SK-N-SH (cell line): Measurements from ENCODE around the gene NAV2. TPM values are rescaled to one million over a fixed set of nuclear protein-coding genes. Genes with fewer than 3 reads are reported as not detected.
A peak's percentile ranks its signal among the peaks of the same experiment; 100 is the strongest.

Experiments
- CTCF ChIA-PET: fragments of 300-600, 350-600 bp; formaldehyde crosslinking; extraction: SDS; loops from one replicate; lab custom pipeline; 2021; lab: Yijun Ruan, JAX
- POLR2A ChIA-PET: fragments of 350-600 bp; sonication (Branson Sonifier 250); formaldehyde crosslinking; extraction: SDS; loops from one replicate; lab custom pipeline; 2020; ENCODE audit warnings: antibody characterized with exemption, inconsistent platforms; lab: Yijun Ruan, JAX
- DNase-seq: peaks from one replicate; pipeline ENCODE4 v3.0.0; 2012
- H2AFZ ChIP-seq: fragments of 200-600 bp; sonication (generic); 2 replicates; pipeline ENCODE4 v1.8.1; 2016; ENCODE audit warnings: antibody characterized with exemption, mild to moderate bottlenecking, low read depth
- H3F3A ChIP-seq: fragments of 200-600 bp; sonication (generic); replicated peaks from 2 replicates; pipeline ENCODE3; 2016; ENCODE audit warnings: antibody characterized with exemption, mild to moderate bottlenecking; ENCODE audit not compliant: insufficient read depth
- H3K27ac ChIP-seq, 2 experiments: fragments of 200-500 bp in 1 of 2; fragments of 200-600 bp in 1 of 2; sonication (Bioruptor generic) in 1 of 2; sonication (generic), shearing (Covaris generic) in 1 of 2; 2 replicates each; pipeline versions ENCODE4 v1.5.1 to v1.6.1; 2014 to 2016; ENCODE audit warnings: low read depth in 2 of 2, inconsistent platforms in 1 of 2, low read length in 1 of 2, mild to moderate bottlenecking in 1 of 2, mixed read lengths in 1 of 2
- H3K27me3 ChIP-seq: fragments of 200-600 bp; sonication (generic), shearing (Covaris generic); 2 replicates; pipeline ENCODE4 v1.6.1; 2016; ENCODE audit warnings: mixed run types; ENCODE audit not compliant: insufficient read depth
- H3K36me3 ChIP-seq, 2 experiments: fragments of 200-500 bp in 1 of 2; fragments of 200-600 bp in 1 of 2; sonication (Bioruptor generic) in 1 of 2; sonication (generic) in 1 of 2; replicated peaks in 1 of 2; 2 replicates each; pipeline versions ENCODE3 to v1.5.1; 2014 to 2016; ENCODE audit warnings: low read length in 1 of 2, mild to moderate bottlenecking in 1 of 2; ENCODE audit not compliant: insufficient read depth in 2 of 2, control insufficient read depth in 1 of 2
- H3K4me1 ChIP-seq, 2 experiments: fragments of 200-500 bp in 1 of 2; fragments of 200-600 bp in 1 of 2; sonication (Bioruptor generic) in 1 of 2; sonication (generic), shearing (Covaris generic) in 1 of 2; 2 replicates each; pipeline versions ENCODE4 v1.5.1 to v1.6.1; 2014 to 2016; ENCODE audit warnings: low read depth in 1 of 2, low read length in 1 of 2, mixed run types in 1 of 2; ENCODE audit not compliant: insufficient read depth in 2 of 2, control insufficient read depth in 1 of 2
- H3K4me2 ChIP-seq: fragments of 200-600 bp; sonication (generic), shearing (Covaris generic); 2 replicates; pipeline ENCODE4 v1.6.1; 2017; ENCODE audit warnings: mixed run types
- H3K4me3 ChIP-seq, 2 experiments: fragments of 200-500 bp in 1 of 2; fragments of 200-600 bp in 1 of 2; sonication (Bioruptor generic) in 1 of 2; sonication (generic), shearing (Covaris generic) in 1 of 2; 2 replicates each; pipeline versions ENCODE4 v1.5.1 to v1.8.1; 2014 to 2016; ENCODE audit warnings: low read depth in 2 of 2, inconsistent platforms in 1 of 2, low read length in 1 of 2, mild to moderate bottlenecking in 1 of 2, mixed read lengths in 1 of 2, moderate library complexity in 1 of 2
- H3K79me2 ChIP-seq: fragments of 200-600 bp; sonication (generic); 2 replicates; pipeline ENCODE4 v1.8.1; 2017; ENCODE audit warnings: mild to moderate bottlenecking; ENCODE audit not compliant: insufficient read depth
- H3K9ac ChIP-seq: fragments of 200-600 bp; sonication (generic); 2 replicates; pipeline ENCODE4 v1.6.1; 2017; ENCODE audit warnings: mixed run types
- H3K9me2 ChIP-seq: fragments of 200-600 bp; sonication (generic); 2 replicates; pipeline ENCODE4 v1.6.1; 2017; ENCODE audit warnings: mixed run types
- H3K9me3 ChIP-seq: fragments of 200-600 bp; sonication (generic); 2 replicates; pipeline ENCODE4 v1.6.1; 2017; ENCODE audit warnings: mixed run types, mild to moderate bottlenecking, moderate library complexity
- H4K20me1 ChIP-seq: fragments of 200-600 bp; sonication (generic); 2 replicates; pipeline ENCODE4 v1.6.1; 2017; ENCODE audit warnings: mild to moderate bottlenecking, mixed run types; ENCODE audit not compliant: insufficient read depth
- EP300 ChIP-seq, 2 experiments: IDR thresholded peaks; 2 replicates each; pipeline versions ENCODE4 v1.4.0 to v1.6.1; 2012; ENCODE audit warnings: borderline replicate concordance in 1 of 2, low read depth in 1 of 2, low read length in 1 of 2
- EZH2phosphoT487 ChIP-seq: fragments of 200-600 bp; sonication (generic); IDR thresholded peaks from 2 replicates; pipeline ENCODE4 v1.6.1; 2017; ENCODE audit warnings: low read depth, mixed run types, mild to moderate bottlenecking, antibody characterized with exemption, moderate library complexity, borderline replicate concordance
- FOSL2 ChIP-seq: IDR thresholded peaks from 2 replicates; pipeline ENCODE4 v1.4.0; 2012; ENCODE audit warnings: low read depth, mild to moderate bottlenecking, moderate library complexity, borderline replicate concordance
- GABPA ChIP-seq: IDR thresholded peaks from 2 replicates; pipeline ENCODE4 v1.4.0; 2012; ENCODE audit warnings: low read depth, mild to moderate bottlenecking
- JUND ChIP-seq: IDR thresholded peaks from 2 replicates; pipeline ENCODE4 v1.4.0; 2012
- POLR2AphosphoS5 ChIP-seq: IDR thresholded peaks from 2 replicates; pipeline ENCODE4 v1.6.1; 2012; ENCODE audit warnings: low read depth, low read length
- RCOR1 ChIP-seq: fragments of 150-350 bp; IDR thresholded peaks from 2 replicates; pipeline ENCODE4 v1.6.1; 2017; ENCODE audit warnings: antibody characterized with exemption, low read length
- RFX5 ChIP-seq: IDR thresholded peaks from 2 replicates; pipeline ENCODE4 v1.6.1; 2012; ENCODE audit warnings: mild to moderate bottlenecking, improper control_type of control experiment, low read length
- SIN3A ChIP-seq: IDR thresholded peaks from 2 replicates; pipeline ENCODE4 v1.6.1; 2012; ENCODE audit warnings: low read depth, mild to moderate bottlenecking, low read length, moderate library complexity, borderline replicate concordance
- SMC3 ChIP-seq: IDR thresholded peaks from 2 replicates; pipeline ENCODE4 v1.6.1; 2012; ENCODE audit warnings: low read depth, low read length, improper control_type of control experiment
- TCF12 ChIP-seq: IDR thresholded peaks from 2 replicates; pipeline ENCODE4 v1.4.0; 2012
- YY1 ChIP-seq: IDR thresholded peaks from 2 replicates; pipeline ENCODE4 v1.4.0; 2012; ENCODE audit warnings: low read depth, mild to moderate bottlenecking
- WGBS: methylation state at CpG from one replicate; pipeline ENCODE4 v1.1.6; 2017; ENCODE audit warnings: low lambda C conversion rate; 5-methylcytosine and 5-hydroxymethylcytosine counted together
- polyA plus RNA-seq, 3 experiments: library from polyadenylated mRNA; depleted of rRNA; stranded (reverse); fragments of >200 nt; gene quantifications; 2 replicates each; pipeline ENCODE4 v1.2.3, GENCODE V29; 2012
- TF ChIP-seq, protein P1 (sequence below): fragments of 150-350 bp; IDR thresholded peaks from 2 replicates; pipeline ENCODE4 v1.6.1; 2017; ENCODE audit warnings: antibody characterized with exemption, low read length, low read depth, borderline replicate concordance
- TF ChIP-seq, protein P2 (sequence below): IDR thresholded peaks from 2 replicates; pipeline ENCODE4 v1.4.0; 2012; ENCODE audit warnings: low read depth
- TF ChIP-seq, protein P3 (sequence below): IDR thresholded peaks from 2 replicates; pipeline ENCODE4 v1.6.1; 2012; ENCODE audit warnings: mild to moderate bottlenecking, low read depth, low read length, moderate library complexity
- TF ChIP-seq, protein P4 (sequence below): fragments of 200-600 bp; sonication (generic); IDR thresholded peaks from 2 replicates; pipeline ENCODE4 v1.6.1; 2017; ENCODE audit warnings: antibody characterized with exemption, mild to moderate bottlenecking, moderate library complexity
- TF ChIP-seq, protein P5 (sequence below): IDR thresholded peaks from 2 replicates; pipeline ENCODE4 v1.4.0; 2012; ENCODE audit warnings: low read depth, borderline replicate concordance
- TF ChIP-seq, protein P6 (sequence below): IDR thresholded peaks from 2 replicates; pipeline ENCODE4 v1.4.0; 2012; ENCODE audit warnings: low read depth, borderline replicate concordance

The NAV2 gene
- polyA plus RNA-seq, 1 of the 3 experiments (the other 2 are of a cell fraction) = 26.2 TPM

DNA sequence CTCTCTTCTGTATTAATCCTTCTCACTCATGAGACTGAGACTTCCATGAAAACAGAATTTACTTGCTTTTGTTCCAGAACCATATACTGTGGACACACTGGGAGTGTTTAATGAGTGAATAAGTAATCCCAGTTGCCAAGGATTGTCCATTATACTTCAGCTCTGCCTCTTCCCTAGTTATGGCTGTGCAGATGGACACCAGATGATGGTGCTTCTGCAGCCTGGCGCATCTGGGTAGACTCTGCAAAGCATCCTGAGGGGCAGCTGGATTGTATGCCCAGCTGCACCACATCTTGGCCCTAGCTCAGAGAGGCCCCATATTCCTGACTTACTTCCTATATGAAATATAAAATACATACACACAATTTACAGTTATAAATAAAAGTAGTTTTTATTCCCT, 404.2 kb downstream of the NAV2 start:
- no peak overlapping the region for H2AFZ ChIP-seq
- TF ChIP-seq FOSL2 (no peak), TCF12 (peak; percentile 80)
- TF ChIP-seq, all 33 proteins: peak for 1
- Histone ChIP-seq H3K4me3 (no peak overlapping the region), H3K9me2 (no peaks in the 10 kb centered on the region), H3K9me3 (no peaks in the 10 kb centered on the region), H3K9ac (no peak overlapping the region), H3K27me3 (no peaks in the 10 kb centered on the region), H3F3A (peaks cover 18% of the 10 kb centered on the region), H3K36me3 (peaks cover 71 to 85% of the 10 kb centered on the region in 2 experiments), H3K27ac (peak overlapping the region; percentile 39 to 97; a peak in 3 of 4 replicates), H3K79me2 (peaks cover 26% of the 10 kb centered on the region), H3K4me2 (no peak overlapping the region), H3K4me1 (peaks cover 12 to 16% of the 10 kb centered on the region in 2 experiments), H4K20me1 (0 out of 2 replicates have a peak, but pooled peaks cover 2% of the 10 kb centered on the region)
- CTCF ChIA-PET = interaction anchor here (0.7 to 3.4 kb wide), 8 partner anchors 11 to 553 kb away, joined by 3 to 35 read pairs (median 3); no protein-coding TSS in a partner anchor
- DNase-seq = peak; percentile 44
- POLR2A ChIA-PET = no interaction called here
- 40% methylated on average over 1 of the region's 1 CpG for WGBS

DNA sequence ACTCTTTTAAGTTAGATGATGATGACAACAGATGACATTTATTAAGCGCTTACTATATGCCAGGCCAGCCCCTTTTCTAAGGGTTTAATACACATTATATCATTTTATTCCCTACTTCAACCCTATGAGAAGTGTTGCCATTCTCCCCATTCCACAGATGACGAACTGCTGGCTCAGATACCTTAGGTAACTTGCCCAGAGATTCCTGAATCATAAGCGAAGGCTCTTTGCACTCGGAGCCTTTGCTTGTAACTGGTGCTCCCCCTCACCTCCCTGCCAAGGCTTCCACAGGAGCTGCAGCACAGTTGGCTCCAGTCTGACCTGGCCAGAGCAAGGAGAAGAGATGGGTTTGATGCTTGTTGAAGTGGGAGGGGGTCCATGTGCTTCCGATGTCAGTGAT, 404.7 kb downstream of the NAV2 start:
- Histone ChIP-seq H4K20me1 (no peaks in the 10 kb centered on the region), H3K9ac (no peak overlapping the region), H3K4me2 (no peak overlapping the region), H3K36me3 (peaks cover 74 to 82% of the 10 kb centered on the region in 2 experiments), H3F3A (peaks cover 18% of the 10 kb centered on the region), H3K27ac (no peak overlapping the region), H3K9me3 (no peaks in the 10 kb centered on the region), H3K4me3 (no peak overlapping the region), H3K27me3 (no peaks in the 10 kb centered on the region), H3K79me2 (peaks cover 26% of the 10 kb centered on the region), H2AFZ (no peak overlapping the region), H3K9me2 (no peaks in the 10 kb centered on the region), H3K4me1 (peaks cover 7 to 11% of the 10 kb centered on the region in 2 experiments; a peak in 3 of 4 replicates)
- DNase-seq = no peak
- 88% methylated on average over 5 of the region's 5 CpGs for WGBS
- CTCF ChIA-PET = interaction anchor here (0.7 to 3.4 kb wide), 8 partner anchors 8 to 237 kb away, joined by 3 to 35 read pairs (median 4); no protein-coding TSS in a partner anchor
- TF ChIP-seq EP300 (IDR thresholded peaks at IDR 0.05; ENCODE audit: borderline replicate concordance in 1 of 2, low read depth in 1 of 2, low read length in 1 of 2) = no peak
- TF ChIP-seq POLR2AphosphoS5 = no peak
- no peak for TF ChIP-seq GABPA
- TF ChIP-seq, protein P1, sequence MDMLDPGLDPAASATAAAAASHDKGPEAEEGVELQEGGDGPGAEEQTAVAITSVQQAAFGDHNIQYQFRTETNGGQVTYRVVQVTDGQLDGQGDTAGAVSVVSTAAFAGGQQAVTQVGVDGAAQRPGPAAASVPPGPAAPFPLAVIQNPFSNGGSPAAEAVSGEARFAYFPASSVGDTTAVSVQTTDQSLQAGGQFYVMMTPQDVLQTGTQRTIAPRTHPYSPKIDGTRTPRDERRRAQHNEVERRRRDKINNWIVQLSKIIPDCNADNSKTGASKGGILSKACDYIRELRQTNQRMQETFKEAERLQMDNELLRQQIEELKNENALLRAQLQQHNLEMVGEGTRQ = no peak
- TF ChIP-seq, protein P2, sequence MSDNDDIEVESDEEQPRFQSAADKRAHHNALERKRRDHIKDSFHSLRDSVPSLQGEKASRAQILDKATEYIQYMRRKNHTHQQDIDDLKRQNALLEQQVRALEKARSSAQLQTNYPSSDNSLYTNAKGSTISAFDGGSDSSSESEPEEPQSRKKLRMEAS = no peak
- TF ChIP-seq SIN3A = no peak
- no peak for TF ChIP-seq FOSL2
- TF ChIP-seq, protein P3, sequence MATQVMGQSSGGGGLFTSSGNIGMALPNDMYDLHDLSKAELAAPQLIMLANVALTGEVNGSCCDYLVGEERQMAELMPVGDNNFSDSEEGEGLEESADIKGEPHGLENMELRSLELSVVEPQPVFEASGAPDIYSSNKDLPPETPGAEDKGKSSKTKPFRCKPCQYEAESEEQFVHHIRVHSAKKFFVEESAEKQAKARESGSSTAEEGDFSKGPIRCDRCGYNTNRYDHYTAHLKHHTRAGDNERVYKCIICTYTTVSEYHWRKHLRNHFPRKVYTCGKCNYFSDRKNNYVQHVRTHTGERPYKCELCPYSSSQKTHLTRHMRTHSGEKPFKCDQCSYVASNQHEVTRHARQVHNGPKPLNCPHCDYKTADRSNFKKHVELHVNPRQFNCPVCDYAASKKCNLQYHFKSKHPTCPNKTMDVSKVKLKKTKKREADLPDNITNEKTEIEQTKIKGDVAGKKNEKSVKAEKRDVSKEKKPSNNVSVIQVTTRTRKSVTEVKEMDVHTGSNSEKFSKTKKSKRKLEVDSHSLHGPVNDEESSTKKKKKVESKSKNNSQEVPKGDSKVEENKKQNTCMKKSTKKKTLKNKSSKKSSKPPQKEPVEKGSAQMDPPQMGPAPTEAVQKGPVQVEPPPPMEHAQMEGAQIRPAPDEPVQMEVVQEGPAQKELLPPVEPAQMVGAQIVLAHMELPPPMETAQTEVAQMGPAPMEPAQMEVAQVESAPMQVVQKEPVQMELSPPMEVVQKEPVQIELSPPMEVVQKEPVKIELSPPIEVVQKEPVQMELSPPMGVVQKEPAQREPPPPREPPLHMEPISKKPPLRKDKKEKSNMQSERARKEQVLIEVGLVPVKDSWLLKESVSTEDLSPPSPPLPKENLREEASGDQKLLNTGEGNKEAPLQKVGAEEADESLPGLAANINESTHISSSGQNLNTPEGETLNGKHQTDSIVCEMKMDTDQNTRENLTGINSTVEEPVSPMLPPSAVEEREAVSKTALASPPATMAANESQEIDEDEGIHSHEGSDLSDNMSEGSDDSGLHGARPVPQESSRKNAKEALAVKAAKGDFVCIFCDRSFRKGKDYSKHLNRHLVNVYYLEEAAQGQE = no peak
- no peak for TF ChIP-seq YY1
- no peak for TF ChIP-seq SMC3
- TF ChIP-seq, protein P4, sequence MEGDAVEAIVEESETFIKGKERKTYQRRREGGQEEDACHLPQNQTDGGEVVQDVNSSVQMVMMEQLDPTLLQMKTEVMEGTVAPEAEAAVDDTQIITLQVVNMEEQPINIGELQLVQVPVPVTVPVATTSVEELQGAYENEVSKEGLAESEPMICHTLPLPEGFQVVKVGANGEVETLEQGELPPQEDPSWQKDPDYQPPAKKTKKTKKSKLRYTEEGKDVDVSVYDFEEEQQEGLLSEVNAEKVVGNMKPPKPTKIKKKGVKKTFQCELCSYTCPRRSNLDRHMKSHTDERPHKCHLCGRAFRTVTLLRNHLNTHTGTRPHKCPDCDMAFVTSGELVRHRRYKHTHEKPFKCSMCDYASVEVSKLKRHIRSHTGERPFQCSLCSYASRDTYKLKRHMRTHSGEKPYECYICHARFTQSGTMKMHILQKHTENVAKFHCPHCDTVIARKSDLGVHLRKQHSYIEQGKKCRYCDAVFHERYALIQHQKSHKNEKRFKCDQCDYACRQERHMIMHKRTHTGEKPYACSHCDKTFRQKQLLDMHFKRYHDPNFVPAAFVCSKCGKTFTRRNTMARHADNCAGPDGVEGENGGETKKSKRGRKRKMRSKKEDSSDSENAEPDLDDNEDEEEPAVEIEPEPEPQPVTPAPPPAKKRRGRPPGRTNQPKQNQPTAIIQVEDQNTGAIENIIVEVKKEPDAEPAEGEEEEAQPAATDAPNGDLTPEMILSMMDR = no peak
- no peak for TF ChIP-seq RCOR1
- TF ChIP-seq, protein P5, sequence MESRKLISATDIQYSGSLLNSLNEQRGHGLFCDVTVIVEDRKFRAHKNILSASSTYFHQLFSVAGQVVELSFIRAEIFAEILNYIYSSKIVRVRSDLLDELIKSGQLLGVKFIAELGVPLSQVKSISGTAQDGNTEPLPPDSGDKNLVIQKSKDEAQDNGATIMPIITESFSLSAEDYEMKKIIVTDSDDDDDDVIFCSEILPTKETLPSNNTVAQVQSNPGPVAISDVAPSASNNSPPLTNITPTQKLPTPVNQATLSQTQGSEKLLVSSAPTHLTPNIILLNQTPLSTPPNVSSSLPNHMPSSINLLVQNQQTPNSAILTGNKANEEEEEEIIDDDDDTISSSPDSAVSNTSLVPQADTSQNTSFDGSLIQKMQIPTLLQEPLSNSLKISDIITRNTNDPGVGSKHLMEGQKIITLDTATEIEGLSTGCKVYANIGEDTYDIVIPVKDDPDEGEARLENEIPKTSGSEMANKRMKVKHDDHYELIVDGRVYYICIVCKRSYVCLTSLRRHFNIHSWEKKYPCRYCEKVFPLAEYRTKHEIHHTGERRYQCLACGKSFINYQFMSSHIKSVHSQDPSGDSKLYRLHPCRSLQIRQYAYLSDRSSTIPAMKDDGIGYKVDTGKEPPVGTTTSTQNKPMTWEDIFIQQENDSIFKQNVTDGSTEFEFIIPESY = no peak
- no peak for TF ChIP-seq JUND
- TF ChIP-seq EZH2phosphoT487 = no peak
- no peak for TF ChIP-seq RFX5
- TF ChIP-seq, protein P6, sequence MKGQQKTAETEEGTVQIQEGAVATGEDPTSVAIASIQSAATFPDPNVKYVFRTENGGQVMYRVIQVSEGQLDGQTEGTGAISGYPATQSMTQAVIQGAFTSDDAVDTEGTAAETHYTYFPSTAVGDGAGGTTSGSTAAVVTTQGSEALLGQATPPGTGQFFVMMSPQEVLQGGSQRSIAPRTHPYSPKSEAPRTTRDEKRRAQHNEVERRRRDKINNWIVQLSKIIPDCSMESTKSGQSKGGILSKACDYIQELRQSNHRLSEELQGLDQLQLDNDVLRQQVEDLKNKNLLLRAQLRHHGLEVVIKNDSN = no peak
- POLR2A ChIA-PET = no interaction called here
